Liver (tissue), 9 donors: ENCODE results near the gene DHRS2. TPM values are rescaled to one million over a fixed set of nuclear protein-coding genes. Genes with fewer than 3 reads are reported as not detected.

ENCODE experiments used
- DNase-seq: peaks from one replicate; pipeline ENCODE4 v3.0.0-alpha.2; 2017; ENCODE audit warnings: low spot score
- H3K27ac ChIP-seq, 2 donors: one replicate each; pipeline ENCODE4 v1.7.0; 2013; ENCODE audit warnings: inconsistent platforms in 2 of 2, low read length in 2 of 2, control low read depth in 1 of 2, low read depth in 1 of 2, mild to moderate bottlenecking in 1 of 2
- H3K27me3 ChIP-seq, 4 donors: one replicate each; pipeline versions ENCODE4 v1.6.1 to v1.7.0; 2013; ENCODE audit warnings: low read length in 3 of 4, inconsistent platforms in 1 of 4, mild to moderate bottlenecking in 1 of 4, moderate library complexity in 1 of 4; ENCODE audit not compliant: control insufficient read depth in 4 of 4, insufficient read depth in 4 of 4
- H3K36me3 ChIP-seq, 4 donors: one replicate each; pipeline versions ENCODE4 v1.6.1 to v1.7.0; 2013; ENCODE audit warnings: low read length in 3 of 4, mild to moderate bottlenecking in 3 of 4, low read depth in 1 of 4, moderate library complexity in 1 of 4; ENCODE audit not compliant: control insufficient read depth in 4 of 4, insufficient read depth in 3 of 4
- H3K4me1 ChIP-seq, 4 donors: one replicate each; pipeline versions ENCODE4 v1.6.1 to v1.7.0; 2013; ENCODE audit warnings: low read length in 3 of 4, mild to moderate bottlenecking in 3 of 4, moderate library complexity in 1 of 4; ENCODE audit not compliant: control insufficient read depth in 4 of 4, insufficient read depth in 4 of 4
- H3K4me3 ChIP-seq, 3 donors: one replicate each; pipeline versions ENCODE4 v1.6.1 to v1.7.0; 2013; ENCODE audit warnings: low read length in 3 of 3, control low read depth in 1 of 3, low read depth in 1 of 3, mild to moderate bottlenecking in 1 of 3
- H3K9ac ChIP-seq, 2 donors: one replicate each; pipeline ENCODE4 v1.7.0; 2013; ENCODE audit warnings: low read length in 2 of 2, mild to moderate bottlenecking in 2 of 2, moderate library complexity in 2 of 2, control low read depth in 1 of 2, low read depth in 1 of 2
- H3K9me3 ChIP-seq, 4 donors: one replicate each; pipeline versions ENCODE4 v1.6.1 to v1.7.0; 2013; ENCODE audit warnings: low read length in 3 of 4; ENCODE audit not compliant: control insufficient read depth in 4 of 4
- CTCF ChIP-seq: fragments of 150-350 bp; IDR thresholded peaks from 2 replicates; pipeline ENCODE4 v1.5.1; 2017; ENCODE audit warnings: improper control_type of control experiment, low read depth, low read length; ENCODE audit not compliant: missing input control
- EGR1 ChIP-seq, 2 donors: IDR thresholded peaks; 2 replicates each; pipeline ENCODE4 v1.6.1; 2016 to 2018; ENCODE audit warnings: antibody characterized with exemption in 2 of 2, low read depth in 2 of 2
- FOXA1 ChIP-seq: IDR thresholded peaks from 2 replicates; pipeline ENCODE4 v1.6.1; 2016; ENCODE audit warnings: antibody characterized with exemption
- GABPA ChIP-seq, 2 donors: IDR thresholded peaks in 1 of 2; conservative IDR thresholded peaks in 1 of 2; 2 replicates each; pipeline ENCODE4 v1.6.1; 2016; ENCODE audit warnings: antibody characterized with exemption in 2 of 2, mild to moderate bottlenecking in 1 of 2, moderate library complexity in 1 of 2
- HNF4A ChIP-seq, 2 donors: conservative IDR thresholded peaks; 2 replicates each; pipeline ENCODE4 v1.6.1; 2016; ENCODE audit warnings: antibody characterized with exemption in 2 of 2, mild to moderate bottlenecking in 2 of 2
- HNF4G ChIP-seq: IDR thresholded peaks from 2 replicates; pipeline ENCODE4 v1.6.1; 2016; ENCODE audit warnings: antibody characterized with exemption
- JUND ChIP-seq, 2 donors: IDR thresholded peaks; 2 replicates each; pipeline ENCODE4 v1.6.1; 2016; ENCODE audit warnings: antibody characterized with exemption in 2 of 2
- MAX ChIP-seq: IDR thresholded peaks from 2 replicates; pipeline ENCODE4 v1.6.1; 2016; ENCODE audit warnings: antibody characterized with exemption
- NR2F2 ChIP-seq: IDR thresholded peaks from 2 replicates; pipeline ENCODE4 v1.6.1; 2016; ENCODE audit warnings: antibody characterized with exemption
- RAD21 ChIP-seq, 2 donors: IDR thresholded peaks; 2 replicates each; pipeline ENCODE4 v1.6.1; 2016; ENCODE audit warnings: antibody characterized with exemption in 2 of 2, mild to moderate bottlenecking in 2 of 2
- REST ChIP-seq: IDR thresholded peaks from 2 replicates; pipeline ENCODE4 v1.6.1; 2016; ENCODE audit warnings: antibody characterized with exemption, mild to moderate bottlenecking
- RXRA ChIP-seq, 2 donors: IDR thresholded peaks; 2 replicates each; pipeline ENCODE4 v1.6.1; 2017 to 2018; ENCODE audit warnings: antibody characterized with exemption in 2 of 2, mild to moderate bottlenecking in 1 of 2
- SP1 ChIP-seq: IDR thresholded peaks from 2 replicates; pipeline ENCODE4 v1.6.1; 2018; ENCODE audit warnings: antibody characterized with exemption, mild to moderate bottlenecking
- TAF1 ChIP-seq: conservative IDR thresholded peaks from 2 replicates; pipeline ENCODE4 v1.6.1; 2016; ENCODE audit warnings: antibody characterized with exemption, mild to moderate bottlenecking
- YY1 ChIP-seq: IDR thresholded peaks from 2 replicates; pipeline ENCODE4 v1.6.1; 2016; ENCODE audit warnings: antibody characterized with exemption, mild to moderate bottlenecking
- ZBTB33 ChIP-seq: IDR thresholded peaks from 2 replicates; pipeline ENCODE4 v1.6.1; 2016; ENCODE audit warnings: antibody characterized with exemption
- WGBS: extraction: QIAGEN DNeasy Blood & Tissue Kit; methylation state at CpG from one replicate; pipeline ENCODE4 v1.1.7; 2013; 5-methylcytosine and 5-hydroxymethylcytosine counted together
- polyA plus RNA-seq, 2 donors: library from polyadenylated mRNA; stranded (reverse) in 1 of 2; unstranded in 1 of 2; fragments of 200-250 nt in 1 of 2; fragments of >200 nt in 1 of 2; fragmentation: Nextera tagmentation in 1 of 2; extraction: Ambion mirVana in 1 of 2; gene quantifications; one replicate each; pipeline versions ENCODE4 v1.2.1 to v1.2.3, GENCODE V29; 2013 to 2015
- total RNA-seq, 2 donors: library from RNA; depleted of rRNA; stranded (reverse); fragments of >200 nt; gene quantifications; one replicate each; pipeline ENCODE4 v1.2.3, GENCODE V29; 2014
- donor health status: healthy.
- donor health status: healthy.
- donor health status: healthy.
- donor health status: healthy.
- donor health status: healthy.

DHRS2 gene
- total and polyA plus RNA-seq, 4 donors, result 0.33 to 1.0 (median 0.62) TPM

GRCh38 chr14:23624830-23625404 lies 11.2 kb upstream of the DHRS2 start (continued):
- TF ChIP-seq ZBTB33, result no peak

GRCh38 chr14:23626946-23627345 lies 9.2 kb upstream of the DHRS2 start:
- Histone ChIP-seq H3K4me3 (no peak overlapping the region), H3K4me1 (peaks cover 0 to 9% (median 6%) of the 10 kb centered on the region in 4 donors), H3K27ac (no peak overlapping the region), H3K27me3 (no peaks in the 10 kb centered on the region), H3K9me3 (peaks cover 0 to 3% (median 0%) of the 10 kb centered on the region in 4 donors), H3K36me3 (no peaks in the 10 kb centered on the region), H3K9ac (no peak overlapping the region)
- TF ChIP-seq JUND (IDR thresholded peaks at IDR 0.05) (no peak), ZBTB33 (no peak), HNF4A (conservative IDR thresholded peaks at IDR 0.05) (no peak), SP1 (no peak), RAD21 (IDR thresholded peaks at IDR 0.05) (no peak), FOXA1 (no peak), EGR1 (IDR thresholded peaks at IDR 0.05; ENCODE audit: low read depth in 2 of 2) (no peak), NR2F2 (no peak), HNF4G (no peak), TAF1 (no peak), REST (no peak), RXRA (IDR thresholded peaks at IDR 0.05) (no peak), YY1 (no peak)
- DNase-seq, result no peak

GRCh38 chr14:23627961-23628360 lies 8.2 kb upstream of the DHRS2 start:
- no peak overlapping the region for H3K4me3 ChIP-seq
- H3K4me1 ChIP-seq, result peaks cover 0 to 8% (median 3%) of the 10 kb centered on the region in 4 donors
- H3K27ac ChIP-seq, result no peak overlapping the region
- 90% methylated on average over 6 of the region's 6 CpGs for WGBS
- no peak overlapping the region for H3K9ac ChIP-seq
- no peaks in the 10 kb centered on the region for H3K27me3 ChIP-seq
- H3K9me3 ChIP-seq, result peaks cover 0 to 3% (median 0%) of the 10 kb centered on the region in 4 donors
- no peaks in the 10 kb centered on the region for H3K36me3 ChIP-seq
- no peak for DNase-seq
- TF ChIP-seq HNF4G (no peak), GABPA (IDR thresholded peaks at IDR 0.05 in 1 of 2, conservative IDR thresholded peaks at IDR 0.05 in 1 of 2) (no peak), FOXA1 (no peak), REST (no peak), MAX (no peak), YY1 (no peak), JUND (IDR thresholded peaks at IDR 0.05) (no peak), CTCF (no peak), SP1 (no peak), NR2F2 (no peak)
